IMR-90 (cell line): ENCODE measurements around the gene PLD4. TPM values are rescaled to one million over a fixed set of nuclear protein-coding genes. Genes with fewer than 3 reads are reported as not detected.

Experiments
- ATAC-seq: fragments of 200-7000 bp; cut with Tn5 transposase; 2 replicates; pipeline ENCODE4 v1.9.1; 2020; ENCODE audit warnings: low read depth, mild to moderate bottlenecking, moderate library complexity
- BruUV-seq: library from RNA; stranded (reverse); fragments of 400-500 nt; replicated peaks from 2 replicates; lab custom pipeline; 2021; lab: Mats Ljungman, UMichigan
- CTCF ChIA-PET: fragments of 300-600 bp; formaldehyde crosslinking; extraction: SDS; loops from one replicate; lab custom pipeline; 2021; ENCODE audit warnings: antibody characterized with exemption; lab: Yijun Ruan, JAX
- POLR2A ChIA-PET: fragments of 300-600 bp; sonication (Branson Sonifier 250); formaldehyde crosslinking; loops from one replicate; lab custom pipeline; 2022; ENCODE audit warnings: antibody characterized with exemption; ENCODE audit not compliant: unreplicated experiment; lab: Charles Lee
- DNase-seq: peaks from one replicate; pipeline ENCODE4 v3.0.0; 2013
- H2AFZ ChIP-seq: replicated peaks from 2 replicates; pipeline ENCODE3; 2013; ENCODE audit warnings: low read length, mild to moderate bottlenecking; ENCODE audit not compliant: poor library complexity
- H2AK5ac ChIP-seq: 2 replicates; pipeline ENCODE4 v1.6.1; 2013; ENCODE audit warnings: low read depth, low read length, inconsistent platforms
- H2AK9ac ChIP-seq: replicated peaks from 2 replicates; pipeline ENCODE3; 2013; ENCODE audit warnings: mild to moderate bottlenecking, low read depth, low read length, moderate library complexity; ENCODE audit not compliant: poor library complexity
- H2BK120ac ChIP-seq: 2 replicates; pipeline ENCODE4 v1.6.1; 2013; ENCODE audit warnings: low read depth, low read length, inconsistent platforms
- H2BK15ac ChIP-seq: 3 replicates; pipeline ENCODE4 v1.6.1; 2013; ENCODE audit warnings: low read depth, low read length, inconsistent platforms
- H2BK20ac ChIP-seq: 2 replicates; pipeline ENCODE4 v1.6.1; 2013; ENCODE audit warnings: low read depth, mild to moderate bottlenecking, inconsistent platforms, low read length, moderate library complexity
- H2BK5ac ChIP-seq: 2 replicates; pipeline ENCODE4 v1.6.1; 2013; ENCODE audit warnings: mild to moderate bottlenecking, low read depth, low read length, inconsistent platforms; ENCODE audit not compliant: poor library complexity, severe bottlenecking
- H3K14ac ChIP-seq: replicated peaks from 2 replicates; pipeline ENCODE4 v1.6.1; 2013; ENCODE audit warnings: low read depth, low read length, inconsistent platforms
- H3K18ac ChIP-seq: 2 replicates; pipeline ENCODE4 v1.6.1; 2013; ENCODE audit warnings: low read depth, low read length, control low read depth
- H3K23ac ChIP-seq: 2 replicates; pipeline ENCODE4 v1.6.1; 2013; ENCODE audit warnings: low read depth, low read length, inconsistent platforms
- H3K27ac ChIP-seq: 2 replicates; pipeline ENCODE4 v1.5.1; 2013; ENCODE audit warnings: mild to moderate bottlenecking, control low read depth, low read length; ENCODE audit not compliant: insufficient read depth
- H3K27me3 ChIP-seq: 2 replicates; pipeline ENCODE4 v1.6.1; 2013; ENCODE audit warnings: low read length; ENCODE audit not compliant: control insufficient read depth, insufficient read depth
- H3K36me3 ChIP-seq: 2 replicates; pipeline ENCODE4 v1.6.1; 2013; ENCODE audit warnings: low read length, mixed read lengths; ENCODE audit not compliant: control insufficient read depth, insufficient read depth
- H3K4ac ChIP-seq: 2 replicates; pipeline ENCODE4 v1.6.1; 2013; ENCODE audit warnings: low read depth, low read length, inconsistent platforms
- H3K4me1 ChIP-seq: 2 replicates; pipeline ENCODE4 v1.6.1; 2013; ENCODE audit warnings: low read length, mixed read lengths; ENCODE audit not compliant: control insufficient read depth, insufficient read depth
- H3K4me2 ChIP-seq: 2 replicates; pipeline ENCODE4 v1.6.1; 2013; ENCODE audit warnings: low read depth, mild to moderate bottlenecking, control low read depth, low read length, moderate library complexity
- H3K4me3 ChIP-seq: 2 replicates; pipeline ENCODE4 v1.5.1; 2013; ENCODE audit warnings: low read depth, mild to moderate bottlenecking, control low read depth, low read length, moderate library complexity; ENCODE audit not compliant: insufficient read depth
- H3K56ac ChIP-seq: 2 replicates; pipeline ENCODE4 v1.6.1; 2013; ENCODE audit warnings: low read length, inconsistent platforms; ENCODE audit not compliant: insufficient read depth; ENCODE audit errors: extremely low read depth
- H3K79me1 ChIP-seq, 2 experiments: 2 replicates each; pipeline ENCODE4 v1.6.1; 2013; ENCODE audit warnings: low read length in 2 of 2, inconsistent platforms in 1 of 2, low read depth in 1 of 2
- H3K9ac ChIP-seq: 2 replicates; pipeline ENCODE4 v1.6.1; 2013; ENCODE audit warnings: low read depth, low read length, control low read depth
- H3K9me1 ChIP-seq: 2 replicates; pipeline ENCODE4 v1.6.1; 2013; ENCODE audit warnings: low read length, inconsistent platforms; ENCODE audit not compliant: insufficient read depth
- H3K9me3 ChIP-seq: 2 replicates; pipeline ENCODE4 v1.6.1; 2013; ENCODE audit warnings: low read length; ENCODE audit not compliant: control insufficient read depth, insufficient read depth
- H4K20me1 ChIP-seq: 2 replicates; pipeline ENCODE4 v1.6.1; 2013; ENCODE audit warnings: low read length, inconsistent platforms; ENCODE audit not compliant: insufficient read depth
- H4K5ac ChIP-seq: 2 replicates; pipeline ENCODE4 v1.6.1; 2013; ENCODE audit warnings: mild to moderate bottlenecking, low read depth, low read length, control low read depth
- H4K8ac ChIP-seq, 2 experiments: 2 replicates each; pipeline ENCODE4 v1.6.1; 2013; ENCODE audit warnings: low read depth in 2 of 2, low read length in 2 of 2, control low read depth in 1 of 2, inconsistent platforms in 1 of 2
- H4K91ac ChIP-seq: 2 replicates; pipeline ENCODE4 v1.6.1; 2013; ENCODE audit warnings: low read depth, low read length, inconsistent platforms; ENCODE audit not compliant: insufficient read depth
- BHLHE40 ChIP-seq: fragments of 150-350 bp; IDR thresholded peaks from 2 replicates; pipeline ENCODE4 v1.6.1; 2016; ENCODE audit warnings: mild to moderate bottlenecking, low read depth, low read length
- CEBPB ChIP-seq: IDR thresholded peaks from 2 replicates; pipeline ENCODE4 v1.6.1; 2012; ENCODE audit warnings: low read depth, low read length, improper control_type of control experiment
- CHD1 ChIP-seq: IDR thresholded peaks from 2 replicates; pipeline ENCODE4 v1.6.1; 2012; ENCODE audit warnings: low read depth, low read length, improper control_type of control experiment
- FOS ChIP-seq: fragments of 150-350 bp; IDR thresholded peaks from 2 replicates; pipeline ENCODE4 v1.6.1; 2016; ENCODE audit warnings: low read depth, low read length
- MAFK ChIP-seq: IDR thresholded peaks from 2 replicates; pipeline ENCODE4 v1.6.1; 2012; ENCODE audit warnings: low read depth, low read length, improper control_type of control experiment
- MAZ ChIP-seq: IDR thresholded peaks from 2 replicates; pipeline ENCODE4 v1.6.1; 2012; ENCODE audit warnings: low read depth, mild to moderate bottlenecking, low read length, improper control_type of control experiment, moderate library complexity, borderline replicate concordance
- MXI1 ChIP-seq: IDR thresholded peaks from 2 replicates; pipeline ENCODE4 v1.6.1; 2012; ENCODE audit warnings: low read depth, mild to moderate bottlenecking, low read length, moderate library complexity, borderline replicate concordance
- NFE2L2 ChIP-seq: fragments of 150-350 bp; IDR thresholded peaks from 2 replicates; pipeline ENCODE4 v1.6.1; 2016; ENCODE audit warnings: low read depth, mild to moderate bottlenecking, low read length
- POLR2A ChIP-seq: IDR thresholded peaks from 2 replicates; pipeline ENCODE4 v1.6.1; 2012; ENCODE audit warnings: mild to moderate bottlenecking, low read depth, low read length
- RAD21 ChIP-seq: IDR thresholded peaks from 2 replicates; pipeline ENCODE4 v1.6.1; 2012; ENCODE audit warnings: low read length, improper control_type of control experiment
- RCOR1 ChIP-seq: IDR thresholded peaks from 2 replicates; pipeline ENCODE4 v1.6.1; 2012; ENCODE audit warnings: mild to moderate bottlenecking, low read length, improper control_type of control experiment; ENCODE audit not compliant: insufficient replicate concordance
- RFX5 ChIP-seq: IDR thresholded peaks from 2 replicates; pipeline ENCODE4 v1.8.0; 2012; ENCODE audit warnings: low read depth, mild to moderate bottlenecking, low read length, moderate library complexity
- WGBS, 2 experiments: methylation state at CpG; one replicate each; pipeline versions ENCODE4 v1.1.5 to v1.1.7; 2013; ENCODE audit warnings: missing lambda C conversion rate in 2 of 2; ENCODE audit not compliant: insufficient read length in 1 of 2; ENCODE audit errors: extremely low coverage in 2 of 2; 5-methylcytosine and 5-hydroxymethylcytosine counted together
- dilution Hi-C: fragments of 300-500 bp; cut with HindIII; formaldehyde crosslinking; loops from one replicate; pipeline ENCODE4 v1.14.3; 2018; ENCODE audit warnings: low sequenced_read_pairs; ENCODE audit not compliant: unreplicated experiment
- in situ Hi-C: fragments of 300-500 bp; cut with MboI; formaldehyde crosslinking; loops from 3 replicates; pipeline ENCODE4 v1.14.3; 2019; ENCODE audit warnings: low sequenced_read_pairs, inconsistent platforms, mixed read lengths
- intact Hi-C: fragments of 100-400 bp; cut with micrococcal nuclease; formaldehyde crosslinking; loops from 2 replicates; pipeline ENCODE4 v1.10.0; 2022
- polyA plus RNA-seq, 3 experiments: library from polyadenylated mRNA; depleted of rRNA; stranded (reverse); fragments of >200 nt; gene quantifications; 2 replicates each; pipeline ENCODE4 v1.2.3, GENCODE V29; 2012; ENCODE audit warnings: low replicate concordance in 1 of 3
- total RNA-seq: library from RNA; depleted of rRNA; stranded (reverse); fragments of >200 nt; gene quantifications from 2 replicates; pipeline ENCODE4 v1.2.3, GENCODE V29; 2012
- TF ChIP-seq, protein P1 (sequence below): fragments of 150-350 bp; IDR thresholded peaks from 2 replicates; pipeline ENCODE4 v1.6.1; 2017; ENCODE audit warnings: mild to moderate bottlenecking, antibody characterized with exemption, low read length, low read depth
- TF ChIP-seq, protein P2 (sequence below): conservative IDR thresholded peaks from 2 replicates; pipeline ENCODE4 v1.5.1; 2012; ENCODE audit warnings: mild to moderate bottlenecking, low read depth, low read length, improper control_type of control experiment
- TF ChIP-seq, protein P3 (sequence below): fragments of 150-350 bp; IDR thresholded peaks from 2 replicates; pipeline ENCODE4 v1.6.1; 2016; ENCODE audit warnings: low read depth, mild to moderate bottlenecking, low read length, moderate library complexity, borderline replicate concordance

The PLD4 gene
- total and polyA plus RNA-seq, 2 of the 4 experiments (the other 2 are of a cell fraction): 0.05 TPM; not detected in 1

DNA sequence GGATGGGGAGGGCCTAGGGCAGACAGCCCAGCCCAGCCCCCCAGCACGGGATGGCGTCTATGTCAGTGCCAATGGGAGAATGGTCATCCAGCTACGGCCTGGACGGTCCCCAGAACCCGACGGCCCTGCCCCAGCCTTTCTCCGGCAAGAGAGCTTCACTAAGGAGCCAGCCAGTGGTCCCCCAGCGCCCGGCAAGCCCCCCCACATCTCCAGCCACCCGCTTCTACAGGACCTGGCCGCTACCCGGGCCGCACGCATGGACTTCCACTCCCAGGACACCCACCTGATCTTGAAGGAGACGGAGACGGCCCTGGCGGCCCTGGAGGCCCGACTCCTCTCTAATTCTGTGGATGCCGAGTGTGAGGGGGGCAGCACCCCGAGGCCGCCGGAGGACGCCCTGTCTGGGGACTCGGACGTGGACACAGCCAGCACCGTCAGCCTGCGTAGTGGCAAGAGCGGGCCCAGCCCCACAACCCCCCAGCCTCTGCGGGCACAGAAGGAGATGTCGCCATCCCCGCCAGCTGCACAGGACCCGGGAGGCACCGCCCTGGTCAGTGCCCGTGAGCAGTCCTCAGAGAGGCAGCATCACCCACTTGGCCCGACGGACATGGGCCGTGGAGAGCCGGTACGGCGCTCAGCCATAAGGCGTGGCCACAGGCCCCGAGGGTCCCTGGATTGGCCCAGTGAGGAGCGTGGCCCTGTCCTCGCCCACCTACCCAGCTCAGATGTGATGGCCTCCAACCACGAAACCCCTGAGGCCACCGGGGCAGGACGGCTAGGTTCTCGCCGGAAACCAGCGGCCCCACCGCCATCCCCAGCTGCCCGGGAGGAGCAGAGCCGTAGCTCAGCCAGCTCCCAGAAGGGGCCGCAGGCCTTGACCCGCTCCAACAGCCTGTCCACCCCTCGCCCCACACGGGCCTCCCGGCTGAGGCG is 37.7 kb upstream of the PLD4 start:
- Histone ChIP-seq H3K9ac (no peak overlapping the region), H3K23ac (no peak overlapping the region), H2AK9ac (no peak overlapping the region), H2BK120ac (no peak overlapping the region), H4K20me1 (no peaks in the 10 kb centered on the region; the same call in 1 of the 2 replicates), H4K91ac (no peak overlapping the region), H3K36me3 (peaks cover 41% of the 10 kb centered on the region), H3K27ac (no peak overlapping the region), H3K56ac (no peak overlapping the region), H3K4me2 (no peak overlapping the region), H2AK5ac (no peak overlapping the region), H2BK15ac (no peak overlapping the region), H3K79me1 (no peaks in the 10 kb centered on the region), H3K9me3 (no peaks in the 10 kb centered on the region), H2BK5ac (no peak overlapping the region), H3K4me3 (no peak overlapping the region), H3K9me1 (0 out of 2 replicates have a peak, but pooled peaks cover 2% of the 10 kb centered on the region), H3K4me1 (no peaks in the 10 kb centered on the region), H2BK20ac (no peak overlapping the region), H4K5ac (no peak overlapping the region), H2AFZ (no peak overlapping the region), H3K27me3 (no peaks in the 10 kb centered on the region), H3K14ac (no peak overlapping the region), H4K8ac (no peak overlapping the region), H3K18ac (no peak overlapping the region), H3K4ac (no peak overlapping the region)
- ChIA-PET POLR2A (no interaction called here), CTCF (no interaction called here)
- WGBS, 2 experiments: 95% methylated on average over 37 of the region's 59 CpGs; no CpG with 5 or more reads in 1 of the 2 experiments
- intact Hi-C loops (no loop called here), in situ Hi-C loops (no loop called here), dilution Hi-C loops (no loop called here)
- TSS peak; percentile 67 for BruUV-seq
- DNase-seq (no peak), ATAC-seq (no peak)
- TF ChIP-seq RAD21 (no peak), BHLHE40 (no peak), NFE2L2 (no peak), POLR2A (no peak), MAZ (no peak), MXI1 (no peak), CHD1 (no peak), RFX5 (no peak), CEBPB (no peak), FOS (no peak), RCOR1 (no peak), MAFK (no peak)
- TF ChIP-seq, protein P1, sequence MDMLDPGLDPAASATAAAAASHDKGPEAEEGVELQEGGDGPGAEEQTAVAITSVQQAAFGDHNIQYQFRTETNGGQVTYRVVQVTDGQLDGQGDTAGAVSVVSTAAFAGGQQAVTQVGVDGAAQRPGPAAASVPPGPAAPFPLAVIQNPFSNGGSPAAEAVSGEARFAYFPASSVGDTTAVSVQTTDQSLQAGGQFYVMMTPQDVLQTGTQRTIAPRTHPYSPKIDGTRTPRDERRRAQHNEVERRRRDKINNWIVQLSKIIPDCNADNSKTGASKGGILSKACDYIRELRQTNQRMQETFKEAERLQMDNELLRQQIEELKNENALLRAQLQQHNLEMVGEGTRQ: no peak
- TF ChIP-seq, protein P2, sequence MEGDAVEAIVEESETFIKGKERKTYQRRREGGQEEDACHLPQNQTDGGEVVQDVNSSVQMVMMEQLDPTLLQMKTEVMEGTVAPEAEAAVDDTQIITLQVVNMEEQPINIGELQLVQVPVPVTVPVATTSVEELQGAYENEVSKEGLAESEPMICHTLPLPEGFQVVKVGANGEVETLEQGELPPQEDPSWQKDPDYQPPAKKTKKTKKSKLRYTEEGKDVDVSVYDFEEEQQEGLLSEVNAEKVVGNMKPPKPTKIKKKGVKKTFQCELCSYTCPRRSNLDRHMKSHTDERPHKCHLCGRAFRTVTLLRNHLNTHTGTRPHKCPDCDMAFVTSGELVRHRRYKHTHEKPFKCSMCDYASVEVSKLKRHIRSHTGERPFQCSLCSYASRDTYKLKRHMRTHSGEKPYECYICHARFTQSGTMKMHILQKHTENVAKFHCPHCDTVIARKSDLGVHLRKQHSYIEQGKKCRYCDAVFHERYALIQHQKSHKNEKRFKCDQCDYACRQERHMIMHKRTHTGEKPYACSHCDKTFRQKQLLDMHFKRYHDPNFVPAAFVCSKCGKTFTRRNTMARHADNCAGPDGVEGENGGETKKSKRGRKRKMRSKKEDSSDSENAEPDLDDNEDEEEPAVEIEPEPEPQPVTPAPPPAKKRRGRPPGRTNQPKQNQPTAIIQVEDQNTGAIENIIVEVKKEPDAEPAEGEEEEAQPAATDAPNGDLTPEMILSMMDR: no peak
- TF ChIP-seq, protein P3, sequence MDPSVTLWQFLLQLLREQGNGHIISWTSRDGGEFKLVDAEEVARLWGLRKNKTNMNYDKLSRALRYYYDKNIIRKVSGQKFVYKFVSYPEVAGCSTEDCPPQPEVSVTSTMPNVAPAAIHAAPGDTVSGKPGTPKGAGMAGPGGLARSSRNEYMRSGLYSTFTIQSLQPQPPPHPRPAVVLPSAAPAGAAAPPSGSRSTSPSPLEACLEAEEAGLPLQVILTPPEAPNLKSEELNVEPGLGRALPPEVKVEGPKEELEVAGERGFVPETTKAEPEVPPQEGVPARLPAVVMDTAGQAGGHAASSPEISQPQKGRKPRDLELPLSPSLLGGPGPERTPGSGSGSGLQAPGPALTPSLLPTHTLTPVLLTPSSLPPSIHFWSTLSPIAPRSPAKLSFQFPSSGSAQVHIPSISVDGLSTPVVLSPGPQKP: no peak
